HUES48 (cell line): Measurements from ENCODE around the gene RFXANK.

ENCODE experiments used
- H3K27ac ChIP-seq: one replicate; pipeline ENCODE4 v1.7.0; 2013; ENCODE audit warnings: low read depth, low read length, inconsistent platforms
- H3K27me3 ChIP-seq: 2 replicates; pipeline ENCODE4 v1.6.1; 2013; ENCODE audit warnings: mild to moderate bottlenecking, low read length; ENCODE audit not compliant: control insufficient read depth, insufficient read depth
- H3K36me3 ChIP-seq: 2 replicates; pipeline ENCODE4 v1.6.1; 2013; ENCODE audit warnings: low read length; ENCODE audit not compliant: control insufficient read depth, insufficient read depth
- H3K4me1 ChIP-seq: 2 replicates; pipeline ENCODE4 v1.6.1; 2013; ENCODE audit warnings: mild to moderate bottlenecking, low read length; ENCODE audit not compliant: control insufficient read depth, insufficient read depth
- H3K4me3 ChIP-seq: 2 replicates; pipeline ENCODE4 v1.5.1; 2013; ENCODE audit warnings: mild to moderate bottlenecking, low read depth, low read length
- H3K9ac ChIP-seq: 2 replicates; pipeline ENCODE4 v1.6.1; 2013; ENCODE audit warnings: mild to moderate bottlenecking, low read depth, low read length, moderate library complexity
- H3K9me3 ChIP-seq: 2 replicates; pipeline ENCODE4 v1.6.1; 2013; ENCODE audit warnings: low read length; ENCODE audit not compliant: control insufficient read depth, insufficient read depth

RFXANK gene

DNA sequence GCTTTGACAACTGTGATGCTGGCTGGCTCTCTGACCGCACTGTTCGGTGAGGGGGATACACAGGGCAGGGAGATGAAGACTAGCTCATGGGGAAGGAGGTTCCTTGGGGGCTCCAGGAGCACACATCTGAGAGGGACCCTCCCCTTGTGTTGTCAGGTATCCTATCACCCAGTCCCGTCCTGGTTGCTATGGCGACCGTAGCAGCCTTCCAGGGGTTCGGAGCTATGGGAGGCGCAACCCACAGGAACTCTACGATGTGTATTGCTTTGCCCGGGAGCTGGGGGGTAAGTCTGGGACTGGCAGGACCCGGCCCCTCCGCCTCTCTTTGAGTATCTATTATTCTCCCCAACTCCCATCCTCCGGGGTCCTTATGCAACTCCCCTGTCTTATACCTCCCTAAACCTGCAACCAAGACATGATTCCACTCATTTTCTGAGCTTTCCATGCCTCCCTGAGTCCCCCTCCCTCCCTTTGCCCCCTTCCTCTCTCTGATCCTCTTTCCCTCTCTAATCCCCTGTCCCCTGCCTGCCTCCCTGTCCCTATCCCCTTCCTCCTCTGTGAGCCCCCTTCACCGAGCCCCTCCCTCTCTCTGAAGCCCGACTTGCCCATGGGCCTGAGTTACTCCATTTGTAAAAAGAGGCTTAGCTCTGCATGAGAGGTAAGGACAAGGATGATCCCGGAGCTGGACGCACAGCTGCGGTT lies 32.2 kb downstream of the RFXANK start:
- Histone ChIP-seq H3K4me1 (no peaks in the 10 kb centered on the region), H3K9me3 (no peaks in the 10 kb centered on the region), H3K4me3 (peak overlapping the region; percentile 59), H3K36me3 (no peaks in the 10 kb centered on the region), H3K27me3 (peaks cover 31% of the 10 kb centered on the region), H3K27ac (no peak overlapping the region), H3K9ac (no peak overlapping the region)

DNA sequence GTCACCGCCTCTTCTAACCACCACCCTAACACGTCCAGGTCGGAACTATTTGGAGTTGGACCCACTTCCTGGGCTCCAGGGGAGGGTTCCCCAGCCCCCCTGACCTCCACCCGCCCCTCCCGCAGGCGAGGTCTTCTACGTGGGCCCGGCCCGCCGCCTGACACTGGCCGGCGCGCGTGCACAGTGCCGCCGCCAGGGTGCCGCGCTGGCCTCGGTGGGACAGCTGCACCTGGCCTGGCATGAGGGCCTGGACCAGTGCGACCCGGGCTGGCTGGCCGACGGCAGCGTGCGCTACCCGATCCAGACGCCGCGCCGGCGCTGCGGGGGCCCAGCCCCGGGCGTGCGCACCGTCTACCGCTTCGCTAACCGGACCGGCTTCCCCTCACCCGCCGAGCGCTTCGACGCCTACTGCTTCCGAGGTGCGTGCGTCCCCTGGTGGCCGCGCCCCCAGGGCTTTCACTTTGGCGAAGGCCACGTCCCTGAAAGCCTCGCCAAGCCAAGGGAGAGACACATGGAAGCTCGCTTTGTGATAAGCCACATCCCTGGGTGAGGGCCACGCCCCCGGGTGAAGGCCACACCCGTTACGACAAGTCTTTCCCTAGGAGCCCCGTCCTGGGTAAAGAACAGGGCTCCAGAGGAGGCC lies 32.9 kb downstream of the RFXANK start:
- Histone ChIP-seq H3K9me3 (no peaks in the 10 kb centered on the region), H3K9ac (no peak overlapping the region), H3K4me1 (no peaks in the 10 kb centered on the region), H3K4me3 (peak overlapping the region; percentile 59), H3K27ac (no peak overlapping the region), H3K36me3 (no peaks in the 10 kb centered on the region), H3K27me3 (peaks cover 31% of the 10 kb centered on the region)

DNA sequence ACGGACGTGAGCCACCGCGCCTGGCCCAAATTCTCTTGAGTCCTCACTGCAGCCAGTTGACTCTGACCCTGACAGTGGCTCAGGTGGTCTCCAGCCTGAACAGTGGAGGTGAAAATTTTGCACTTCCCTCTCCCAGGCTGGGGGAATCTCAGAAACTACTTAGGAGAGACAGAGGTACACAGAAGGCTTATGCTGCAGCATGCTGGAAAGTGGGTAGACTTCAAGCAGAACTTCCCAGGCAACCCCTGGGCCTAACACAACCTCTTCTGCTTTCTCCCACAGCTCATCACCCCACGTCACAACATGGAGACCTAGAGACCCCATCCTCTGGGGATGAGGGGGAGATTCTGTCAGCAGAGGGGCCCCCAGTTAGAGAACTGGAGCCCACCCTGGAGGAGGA lies 34.1 kb downstream of the RFXANK start:
- Histone ChIP-seq H3K27me3 (peaks cover 31% of the 10 kb centered on the region), H3K9ac (no peak overlapping the region)

GRCh38 chr19:19226663-19227062 lies 34.6 kb downstream of the RFXANK start:
- no peak overlapping the region for H3K9ac ChIP-seq
- no peak overlapping the region for H3K4me3 ChIP-seq
- no peak overlapping the region for H3K27ac ChIP-seq
- peaks cover 31% of the 10 kb centered on the region for H3K27me3 ChIP-seq
- no peaks in the 10 kb centered on the region for H3K4me1 ChIP-seq
- no peaks in the 10 kb centered on the region for H3K36me3 ChIP-seq
- no peaks in the 10 kb centered on the region for H3K9me3 ChIP-seq

More for the DNA sequence above, 34.1 kb downstream of the RFXANK start:
- Histone ChIP-seq H3K4me3 (no peak overlapping the region), H3K27ac (no peak overlapping the region), H3K9me3 (no peaks in the 10 kb centered on the region), H3K36me3 (no peaks in the 10 kb centered on the region), H3K4me1 (no peaks in the 10 kb centered on the region)

DNA sequence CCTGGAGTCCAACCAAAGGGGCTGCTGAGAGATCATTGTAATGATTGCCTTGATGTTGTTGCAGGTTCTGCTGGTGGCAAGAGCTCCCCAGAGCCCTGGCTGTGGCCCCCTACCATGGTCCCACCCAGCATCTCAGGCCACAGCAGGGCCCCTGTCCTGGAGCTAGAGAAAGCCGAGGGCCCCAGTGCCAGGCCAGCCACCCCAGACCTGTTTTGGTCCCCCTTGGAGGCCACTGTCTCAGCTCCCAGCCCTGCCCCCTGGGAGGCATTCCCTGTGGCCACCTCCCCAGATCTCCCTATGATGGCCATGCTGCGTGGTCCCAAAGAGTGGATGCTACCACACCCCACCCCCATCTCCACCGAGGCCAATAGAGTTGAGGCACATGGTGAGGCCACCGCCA lies 35.2 kb downstream of the RFXANK start:
- H3K27ac ChIP-seq, result no peak overlapping the region
- H3K27me3 ChIP-seq, result peaks cover 31% of the 10 kb centered on the region

DNA sequence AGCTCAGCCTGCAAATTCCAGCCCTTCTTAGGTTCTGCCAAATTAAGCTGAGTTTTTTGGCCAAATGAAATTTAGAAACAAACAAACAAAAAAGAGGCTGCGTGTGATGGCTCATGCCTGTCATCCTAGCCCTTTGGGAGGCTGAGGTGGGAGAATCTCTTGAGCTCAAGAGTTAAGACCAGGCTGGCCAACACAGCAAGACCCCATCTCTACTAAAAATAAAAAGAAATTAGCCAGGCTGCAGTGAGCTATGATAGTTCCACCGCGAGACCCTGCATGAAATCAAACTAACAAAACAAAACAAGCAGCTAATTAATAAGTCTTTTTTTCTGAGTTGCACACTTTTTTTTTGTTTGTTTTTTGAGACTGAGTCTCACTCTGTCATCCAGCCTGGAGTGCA lies 37.6 kb downstream of the RFXANK start:
- no peak overlapping the region for H3K27ac ChIP-seq
- no peak overlapping the region for H3K9ac ChIP-seq
- H3K4me1 ChIP-seq, result no peaks in the 10 kb centered on the region
- peaks cover 14% of the 10 kb centered on the region for H3K27me3 ChIP-seq
- H3K4me3 ChIP-seq, result no peak overlapping the region
- H3K9me3 ChIP-seq, result peaks cover 10% of the 10 kb centered on the region
- H3K36me3 ChIP-seq, result no peaks in the 10 kb centered on the region

More for the DNA sequence above, 35.2 kb downstream of the RFXANK start:
- Histone ChIP-seq H3K9ac (no peak overlapping the region), H3K9me3 (no peaks in the 10 kb centered on the region), H3K4me3 (no peak overlapping the region), H3K36me3 (no peaks in the 10 kb centered on the region), H3K4me1 (no peaks in the 10 kb centered on the region)

GRCh38 chr19:19230999-19231398 lies 38.9 kb downstream of the RFXANK start:
- no peak overlapping the region for H3K9ac ChIP-seq
- H3K27me3 ChIP-seq, result peaks cover 3% of the 10 kb centered on the region
- H3K36me3 ChIP-seq, result no peaks in the 10 kb centered on the region
- H3K27ac ChIP-seq, result no peak overlapping the region
- H3K9me3 ChIP-seq, result peaks cover 13% of the 10 kb centered on the region
- H3K4me1 ChIP-seq, result no peaks in the 10 kb centered on the region
- no peak overlapping the region for H3K4me3 ChIP-seq

DNA sequence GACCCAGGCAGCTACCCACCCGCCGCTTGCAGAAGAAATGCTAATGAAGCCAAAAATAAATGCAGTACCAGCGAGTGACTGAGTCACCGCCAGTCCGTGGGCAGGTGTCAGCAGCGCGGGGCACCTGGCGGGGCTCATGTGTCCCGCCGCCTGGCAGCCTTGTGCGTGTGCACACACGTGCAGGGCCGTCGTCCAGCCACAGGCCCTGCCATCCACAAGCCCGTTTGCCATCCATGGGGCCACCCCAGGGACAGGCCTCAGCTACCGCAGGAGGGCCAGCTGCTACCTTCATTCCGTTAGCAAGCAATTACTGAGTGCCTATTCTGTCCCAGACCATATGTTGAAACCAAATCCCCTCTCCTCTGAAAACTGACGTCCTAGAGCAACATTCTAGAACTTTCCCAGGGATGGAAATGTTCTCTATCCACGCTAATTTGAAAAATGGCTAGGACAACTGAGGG lies 40.2 kb downstream of the RFXANK start:
- H3K4me1 ChIP-seq, result no peaks in the 10 kb centered on the region
- H3K9me3 ChIP-seq, result peaks cover 16% of the 10 kb centered on the region
- no peak overlapping the region for H3K9ac ChIP-seq
- no peaks in the 10 kb centered on the region for H3K36me3 ChIP-seq
- no peaks in the 10 kb centered on the region; the same call in 1 of the 2 replicates for H3K27me3 ChIP-seq
- no peak overlapping the region for H3K4me3 ChIP-seq
- H3K27ac ChIP-seq, result no peak overlapping the region

DNA sequence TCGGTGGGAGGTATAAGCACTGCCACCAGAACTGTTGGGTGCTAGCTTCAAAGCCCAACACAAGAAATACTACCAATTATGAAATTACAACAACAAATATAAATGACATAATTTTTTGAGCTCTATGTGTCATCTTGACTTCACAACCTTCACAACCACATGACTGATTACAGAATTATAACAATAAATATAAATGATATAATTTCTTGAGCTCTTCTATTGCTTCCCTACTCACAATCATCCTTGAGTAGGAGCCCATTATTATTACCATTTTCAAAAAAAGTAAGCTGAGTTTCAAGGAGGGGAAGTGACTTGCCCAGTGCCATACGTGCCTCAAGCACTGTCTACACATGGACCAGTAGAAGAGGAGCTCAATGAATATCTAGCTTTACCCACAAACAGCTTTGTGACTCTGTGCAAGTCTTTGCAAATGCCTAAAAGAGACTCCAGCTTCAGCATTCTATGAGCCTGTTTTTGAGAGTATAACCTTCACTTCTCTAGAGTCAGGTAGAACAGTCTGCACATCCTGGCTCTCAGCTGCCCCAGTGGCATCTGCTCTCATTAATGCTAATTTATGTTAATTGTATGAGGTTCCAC lies 42.3 kb downstream of the RFXANK start:
- Histone ChIP-seq H3K27me3 (no peaks in the 10 kb centered on the region; the same call in 1 of the 2 replicates), H3K9ac (no peak overlapping the region), H3K4me3 (no peak overlapping the region)

DNA sequence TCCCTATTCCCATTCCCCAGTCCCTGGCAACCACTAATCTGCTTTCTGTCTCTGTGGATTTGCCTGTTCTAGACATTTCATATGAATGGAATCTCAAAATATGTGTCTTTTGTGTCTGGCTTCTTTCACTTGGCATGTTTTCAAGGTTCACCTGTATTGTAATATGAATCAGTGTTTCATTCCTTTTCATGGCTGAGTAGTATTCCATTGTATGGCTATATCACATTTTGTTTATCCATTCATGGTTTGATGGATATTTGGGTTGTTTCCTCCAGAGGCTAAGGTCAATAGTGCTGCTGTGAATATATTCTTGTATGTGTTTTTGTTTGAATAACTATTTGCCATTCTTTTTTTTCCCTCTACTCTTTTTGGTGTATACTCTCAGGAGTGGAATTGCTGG lies 44.1 kb downstream of the RFXANK start:
- Histone ChIP-seq H3K9me3 (peaks cover 16% of the 10 kb centered on the region), H3K36me3 (no peaks in the 10 kb centered on the region), H3K27me3 (no peaks in the 10 kb centered on the region), H3K27ac (no peak overlapping the region), H3K4me1 (no peaks in the 10 kb centered on the region), H3K4me3 (no peak overlapping the region), H3K9ac (no peak overlapping the region)

More for the DNA sequence above, 42.3 kb downstream of the RFXANK start:
- H3K27ac ChIP-seq, result no peak overlapping the region
- no peaks in the 10 kb centered on the region for H3K36me3 ChIP-seq
- peaks cover 16% of the 10 kb centered on the region for H3K9me3 ChIP-seq
- H3K4me1 ChIP-seq, result no peaks in the 10 kb centered on the region
